ENCODE data around the gene TMPO.
"Not testable (repeated sequence)": the region's sequence is repeated elsewhere in the genome, so short reads cannot be mapped to it uniquely, and the experiment has no call there.

The TMPO gene

DNA sequence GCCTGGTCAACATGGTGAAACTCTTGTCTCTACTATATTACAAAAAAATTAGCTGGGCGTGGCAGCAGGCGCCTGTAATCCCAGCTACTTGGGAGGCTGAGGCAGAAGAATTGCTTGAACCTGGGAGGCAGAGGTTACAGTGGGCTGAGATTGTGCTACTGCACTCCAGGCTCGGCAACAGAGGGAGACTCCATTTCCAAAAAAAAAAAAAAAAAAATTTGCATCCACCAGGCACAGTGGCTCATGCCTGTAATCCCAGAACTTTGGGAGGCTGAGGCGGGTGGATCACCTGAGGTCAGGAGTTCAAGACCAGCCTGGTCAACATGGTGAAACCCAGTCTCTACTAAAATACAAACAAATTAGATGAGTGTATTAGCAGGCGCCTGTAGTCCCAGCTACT lies 3.6 kb upstream of the TMPO start:
- not testable (repeated sequence) for DNase-seq (ENCODE audit: low read depth)

DNA sequence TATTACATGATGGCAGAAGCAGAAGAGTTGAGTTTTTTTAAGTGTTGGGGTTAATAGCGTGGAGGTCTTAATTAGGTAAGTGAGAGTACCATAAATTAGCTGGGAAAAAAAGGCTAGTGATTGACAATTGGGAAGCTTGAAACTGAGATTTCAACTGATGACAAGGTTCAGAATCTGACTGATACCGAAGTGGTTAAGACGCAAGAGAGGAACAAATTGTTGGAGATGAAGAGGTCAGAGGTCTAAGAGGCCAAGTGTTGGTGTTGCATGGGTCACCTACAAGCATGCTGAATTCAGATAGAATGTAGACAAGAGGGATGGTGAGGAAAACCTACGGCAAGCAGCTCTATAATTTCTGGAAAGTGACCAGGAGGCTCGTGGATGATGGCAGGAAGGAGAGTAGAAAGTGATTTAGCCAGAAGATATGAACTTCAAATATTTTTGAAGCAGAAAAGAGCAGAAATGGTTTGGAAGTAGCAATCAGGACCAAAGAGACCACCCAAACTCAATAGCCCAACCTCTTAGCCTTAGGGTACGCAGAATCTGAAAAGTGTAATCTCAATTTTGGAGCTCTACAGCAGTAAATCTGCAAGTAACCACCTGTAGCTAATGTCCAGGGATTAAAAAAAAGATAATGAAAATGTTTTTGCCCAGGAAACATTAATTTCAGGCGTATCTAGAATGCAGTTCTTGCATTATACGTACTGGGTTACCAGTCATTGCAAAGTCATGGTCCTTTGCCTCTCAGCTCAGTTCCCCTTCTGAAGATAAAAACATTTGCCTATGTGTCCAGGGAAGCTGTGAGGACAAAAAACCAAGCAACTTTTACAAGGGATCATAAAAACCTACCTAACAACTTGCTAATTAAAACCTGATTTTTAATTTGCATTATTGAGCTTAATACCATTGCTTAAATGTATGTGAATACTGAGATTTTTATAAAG lies 1.7 kb upstream of the TMPO start:
- DNase-seq (ENCODE audit: low read depth), result no peak

DNA sequence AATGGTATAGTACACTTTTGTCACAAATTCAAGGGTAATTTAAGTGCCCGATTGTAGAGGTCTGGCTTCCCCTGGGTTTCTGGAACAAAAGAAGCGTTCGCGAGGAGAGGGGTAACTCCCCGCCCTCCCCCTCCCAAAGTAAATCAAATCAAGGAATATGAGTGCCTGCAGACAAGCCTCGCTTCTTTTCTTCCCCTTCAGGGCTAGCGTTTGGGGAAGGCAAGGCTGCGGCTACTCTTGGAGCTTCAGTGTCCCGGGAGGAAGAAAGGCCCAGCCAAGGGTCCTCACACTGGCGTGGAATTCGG lies 456 bp upstream of the TMPO start:
- no peak for DNase-seq (ENCODE audit: low read depth)

DNA sequence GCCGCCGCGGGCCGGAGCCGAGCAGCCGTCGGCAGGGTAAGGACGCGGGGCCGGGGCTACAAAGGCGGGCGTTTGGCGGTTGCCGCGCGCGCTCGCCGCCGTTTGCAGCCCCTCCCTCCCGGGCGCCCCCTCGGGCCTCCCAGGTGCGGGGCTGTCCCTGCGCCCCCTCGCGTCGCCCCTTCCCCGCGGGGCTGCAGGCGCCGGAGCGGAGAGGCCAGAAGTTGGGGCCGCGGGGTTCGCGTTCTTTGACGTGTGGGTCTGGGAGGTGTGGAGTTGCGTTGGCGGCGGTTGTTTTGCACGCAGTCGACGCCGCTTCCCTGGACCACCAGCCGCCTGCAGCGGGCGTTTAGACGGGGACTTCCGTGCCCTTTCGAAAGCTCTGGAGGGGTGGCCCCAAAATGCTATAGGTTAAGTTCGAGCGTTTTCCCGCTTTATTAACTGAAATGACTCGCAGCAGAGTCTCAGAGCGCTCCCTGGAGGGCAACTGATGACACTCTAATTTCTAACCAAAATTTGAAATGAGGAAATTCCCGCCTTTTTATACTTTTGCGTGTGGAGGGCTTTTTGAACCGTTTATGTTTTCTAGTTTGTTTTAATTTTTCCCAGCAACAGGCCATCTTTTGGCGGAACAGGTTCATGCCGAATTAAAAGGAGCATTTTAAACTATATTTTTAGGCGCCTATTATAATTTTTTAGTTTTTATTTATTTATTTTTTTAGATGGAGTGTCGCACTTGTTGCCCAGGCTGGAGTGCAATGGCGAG lies 902 bp downstream of the TMPO start:
- DNase-seq (ENCODE audit: low read depth), result peak; percentile 77

DNA sequence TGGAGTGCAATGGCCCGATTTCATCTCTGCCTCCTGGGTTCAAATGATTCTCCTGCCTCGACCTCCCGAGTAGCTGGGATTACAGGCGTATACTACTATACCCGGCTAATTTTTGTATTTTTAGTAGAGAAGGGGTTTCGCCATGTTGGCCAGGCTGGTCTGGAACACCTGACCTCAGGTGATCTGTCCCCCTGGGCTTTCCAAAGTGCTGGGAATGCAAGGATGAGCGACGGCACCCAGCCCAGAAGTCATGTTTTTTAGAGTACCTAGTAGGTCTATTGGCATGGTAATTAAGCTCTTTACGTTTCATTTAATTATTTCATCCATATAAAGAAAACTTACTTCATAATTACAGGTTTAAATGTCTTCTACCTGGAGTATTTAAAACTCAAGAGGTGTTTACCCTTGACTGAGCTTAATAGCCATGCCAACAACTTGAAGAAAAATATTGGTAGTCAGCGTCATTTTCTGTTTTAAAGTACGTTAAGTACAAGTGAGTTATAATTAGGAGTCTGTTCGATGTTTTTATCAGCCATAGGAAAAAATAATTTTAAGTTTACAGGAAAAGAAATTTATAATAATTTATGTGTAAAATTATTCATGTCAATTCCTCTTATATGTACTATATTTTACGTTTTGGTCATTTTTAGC lies 4.0 kb downstream of the TMPO start:
- DNase-seq (ENCODE audit: low read depth), result no peak

DNA sequence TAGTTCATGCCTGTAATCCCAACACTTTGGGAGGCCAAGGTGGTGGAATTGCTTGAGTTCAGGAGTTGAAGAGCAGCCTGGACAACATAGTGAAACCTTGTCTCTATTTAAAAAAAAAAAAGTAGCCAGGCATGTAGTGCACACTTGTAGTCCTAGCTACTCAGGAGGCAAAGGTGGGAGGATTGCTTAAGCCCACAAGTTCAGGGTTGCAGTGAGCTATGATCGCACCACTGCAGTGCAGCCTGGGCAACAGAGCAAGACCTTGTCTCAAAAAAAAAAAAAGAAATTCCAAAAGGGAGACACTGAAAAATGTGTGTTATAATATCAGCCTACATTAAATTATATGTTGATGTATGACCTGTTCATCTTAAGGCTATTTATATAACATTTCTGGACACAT lies 14.7 kb downstream of the TMPO start:
- DNase-seq (ENCODE audit: low read depth), result no peak

DNA sequence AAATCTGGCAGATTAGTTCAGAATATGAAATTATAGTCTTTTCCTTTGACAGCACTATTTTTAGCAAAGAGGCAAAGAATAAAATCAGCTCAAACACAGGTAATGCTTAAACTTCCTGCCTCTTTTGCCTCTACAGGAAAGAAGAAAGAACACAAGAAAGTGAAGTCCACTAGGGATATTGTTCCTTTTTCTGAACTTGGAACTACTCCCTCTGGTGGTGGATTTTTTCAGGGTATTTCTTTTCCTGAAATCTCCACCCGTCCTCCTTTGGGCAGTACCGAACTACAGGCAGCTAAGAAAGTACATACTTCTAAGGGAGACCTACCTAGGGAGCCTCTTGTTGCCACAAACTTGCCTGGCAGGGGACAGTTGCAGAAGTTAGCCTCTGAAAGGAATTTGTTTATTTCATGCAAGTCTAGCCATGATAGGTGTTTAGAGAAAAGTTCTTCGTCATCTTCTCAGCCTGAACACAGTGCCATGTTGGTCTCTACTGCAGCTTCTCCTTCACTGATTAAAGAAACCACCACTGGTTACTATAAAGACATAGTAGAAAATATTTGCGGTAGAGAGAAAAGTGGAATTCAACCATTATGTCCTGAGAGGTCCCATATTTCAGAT lies 17.4 kb downstream of the TMPO start:
- no peak for DNase-seq (ENCODE audit: low read depth)

DNA sequence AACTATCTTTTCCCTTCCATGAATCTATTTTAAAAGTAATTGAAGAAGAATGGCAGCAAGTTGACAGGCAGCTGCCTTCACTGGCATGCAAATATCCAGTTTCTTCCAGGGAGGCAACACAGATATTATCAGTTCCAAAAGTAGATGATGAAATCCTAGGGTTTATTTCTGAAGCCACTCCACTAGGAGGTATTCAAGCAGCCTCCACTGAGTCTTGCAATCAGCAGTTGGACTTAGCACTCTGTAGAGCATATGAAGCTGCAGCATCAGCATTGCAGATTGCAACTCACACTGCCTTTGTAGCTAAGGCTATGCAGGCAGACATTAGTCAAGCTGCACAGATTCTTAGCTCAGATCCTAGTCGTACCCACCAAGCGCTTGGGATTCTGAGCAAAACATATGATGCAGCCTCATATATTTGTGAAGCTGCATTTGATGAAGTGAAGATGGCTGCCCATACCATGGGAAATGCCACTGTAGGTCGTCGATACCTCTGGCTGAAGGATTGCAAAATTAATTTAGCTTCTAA lies 18.4 kb downstream of the TMPO start:
- DNase-seq (ENCODE audit: low read depth), result no peak

DNA sequence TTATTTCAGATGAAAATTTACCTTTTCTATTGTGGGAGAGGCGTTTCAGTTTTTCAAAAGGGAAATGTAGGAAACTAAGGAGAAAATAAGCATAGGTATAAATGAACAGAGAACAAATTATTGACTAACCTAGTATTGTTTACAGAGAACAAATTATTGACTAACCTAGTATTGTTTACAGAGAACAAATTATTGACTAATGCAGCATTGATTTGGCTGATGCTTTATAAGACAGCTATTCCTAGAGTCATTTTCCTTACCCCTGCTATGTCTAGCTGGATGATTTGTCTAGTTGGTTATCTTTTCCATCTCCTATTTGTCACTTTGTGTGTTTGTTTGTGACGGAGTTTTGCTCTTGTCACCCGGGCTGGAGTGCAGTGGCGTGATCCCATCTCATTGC lies 22.6 kb downstream of the TMPO start:
- DNase-seq (ENCODE audit: low read depth), result no peak

DNA sequence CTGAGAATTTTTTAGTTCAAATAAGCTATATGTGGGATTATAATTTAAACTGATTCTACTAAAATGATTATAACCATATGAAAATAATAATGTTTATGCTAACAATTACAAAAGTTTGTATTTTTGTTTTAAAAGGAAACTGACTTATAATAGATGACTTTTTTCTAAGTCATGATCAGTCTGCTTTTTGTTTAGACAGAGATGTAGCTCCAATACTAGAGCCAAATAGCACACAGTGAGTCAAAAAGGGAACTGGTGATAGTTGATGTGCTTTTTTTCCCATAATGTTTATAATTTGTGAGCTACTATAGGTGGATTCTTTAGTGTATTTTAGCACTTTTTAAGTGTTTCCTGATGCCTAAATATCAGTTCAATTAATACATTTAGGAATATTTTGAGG lies 28.3 kb downstream of the TMPO start:
- DNase-seq (ENCODE audit: low read depth), result no peak

DNA sequence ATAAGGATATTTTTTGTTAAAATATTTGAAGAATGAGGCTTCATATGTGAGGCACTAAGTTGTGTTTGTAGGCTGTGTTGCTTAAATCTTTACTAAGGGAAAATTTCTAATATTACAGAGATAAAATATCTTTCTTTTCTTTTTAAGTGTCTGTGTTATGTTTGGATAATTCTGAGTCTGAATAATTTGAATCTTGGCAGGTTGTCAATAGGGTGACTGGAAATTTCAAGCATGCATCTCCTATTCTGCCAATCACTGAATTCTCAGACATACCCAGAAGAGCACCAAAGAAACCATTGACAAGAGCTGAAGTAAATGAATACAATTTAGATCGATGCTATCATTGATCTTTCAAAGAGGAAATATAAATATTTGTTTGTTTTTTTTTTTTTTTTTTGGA lies 29.4 kb downstream of the TMPO start:
- DNase-seq (ENCODE audit: low read depth), result no peak

DNA sequence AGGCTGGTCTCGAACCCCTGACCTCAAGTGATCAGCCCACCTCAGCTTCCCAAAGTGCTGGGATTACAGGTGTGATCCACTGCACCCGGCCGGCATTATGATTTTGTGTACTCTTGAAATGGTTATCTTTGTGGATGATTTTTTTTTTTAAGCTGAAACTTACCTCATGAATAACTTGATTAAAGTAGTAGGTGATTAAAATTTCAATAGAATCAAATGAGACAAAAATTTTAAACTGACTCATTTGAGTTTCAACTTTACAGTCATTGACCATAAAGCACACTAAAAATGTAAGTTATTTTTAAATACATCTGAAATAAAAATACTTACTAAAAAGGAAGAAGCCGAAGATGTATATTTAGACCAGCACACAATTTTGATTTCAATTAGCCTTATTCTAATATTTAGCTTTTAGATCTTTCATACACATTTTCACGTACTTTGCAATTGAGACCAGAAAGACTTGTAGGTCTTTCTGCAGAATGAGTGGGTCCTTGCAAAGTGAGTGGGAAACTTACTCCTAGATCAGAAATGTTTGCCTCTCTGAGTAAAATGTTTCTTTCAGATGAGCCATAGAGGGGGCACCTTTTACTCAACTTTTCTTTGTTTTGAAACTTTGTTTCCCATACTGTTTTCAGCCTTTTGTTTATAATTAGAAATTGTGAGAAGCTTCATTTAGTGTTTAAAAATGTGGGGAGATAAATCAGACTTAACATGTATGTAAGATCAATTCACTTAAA lies 34.2 kb downstream of the TMPO start:
- DNase-seq (ENCODE audit: low read depth), result no peak

DNA sequence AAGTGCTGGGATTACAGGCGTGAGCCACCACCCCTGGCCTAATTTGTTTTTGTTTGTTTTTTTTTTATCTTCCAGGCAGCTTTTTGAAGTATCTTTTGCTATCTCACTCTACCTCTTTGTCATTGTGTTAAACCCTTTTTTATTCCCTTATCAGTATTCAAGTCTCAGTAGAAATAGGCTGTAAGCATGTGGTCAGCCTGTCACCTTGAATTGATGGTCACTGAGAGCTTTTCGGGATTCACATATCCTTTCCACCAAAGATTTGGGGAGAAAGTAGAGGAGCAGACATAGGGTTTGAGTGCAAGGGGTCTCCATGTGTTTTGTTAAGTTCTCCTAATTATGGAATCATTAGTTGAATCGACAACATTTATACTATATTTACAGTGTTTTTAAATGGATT lies 36.4 kb downstream of the TMPO start:
- DNase-seq (ENCODE audit: low read depth), result no peak

DNA sequence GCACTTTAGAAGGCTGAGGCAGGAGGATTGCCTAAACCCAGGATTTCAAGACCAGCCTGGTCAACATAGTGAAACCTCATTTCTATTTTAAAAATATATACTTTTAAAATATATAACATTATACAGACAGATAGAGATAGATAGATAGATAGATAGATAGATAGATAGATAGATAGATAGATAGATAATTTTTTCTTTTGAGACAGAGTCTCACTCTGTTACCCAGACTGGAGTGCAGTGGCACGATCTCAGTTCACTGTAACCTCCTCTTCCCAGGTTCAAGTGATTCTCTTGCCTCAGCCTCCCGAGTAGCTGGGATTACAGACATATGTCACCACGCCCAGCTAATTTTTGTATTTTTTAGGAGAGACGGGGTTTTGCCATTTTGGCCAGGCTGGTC lies 42.7 kb downstream of the TMPO start:
- not testable (repeated sequence) for DNase-seq (ENCODE audit: low read depth)

DNA sequence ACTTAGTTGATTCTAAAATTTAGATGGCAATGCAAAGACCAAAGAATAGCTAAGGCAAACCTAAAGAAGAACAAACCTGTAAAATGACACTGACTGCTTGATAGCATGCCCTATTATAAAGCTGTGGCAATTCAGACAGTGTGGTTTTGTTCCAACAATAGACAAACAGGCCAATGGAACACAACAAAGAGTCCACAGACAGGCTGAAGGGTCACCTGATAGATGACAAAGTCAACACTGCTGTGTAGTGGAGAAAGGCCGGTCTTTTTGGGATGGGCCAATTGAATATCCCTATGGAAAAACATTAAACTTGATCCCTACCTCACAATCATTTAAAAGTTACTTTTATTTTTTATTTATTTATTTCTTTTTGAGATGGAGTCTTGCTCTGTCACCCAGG lies 44.3 kb downstream of the TMPO start:
- no peak for DNase-seq (ENCODE audit: low read depth)

DNA sequence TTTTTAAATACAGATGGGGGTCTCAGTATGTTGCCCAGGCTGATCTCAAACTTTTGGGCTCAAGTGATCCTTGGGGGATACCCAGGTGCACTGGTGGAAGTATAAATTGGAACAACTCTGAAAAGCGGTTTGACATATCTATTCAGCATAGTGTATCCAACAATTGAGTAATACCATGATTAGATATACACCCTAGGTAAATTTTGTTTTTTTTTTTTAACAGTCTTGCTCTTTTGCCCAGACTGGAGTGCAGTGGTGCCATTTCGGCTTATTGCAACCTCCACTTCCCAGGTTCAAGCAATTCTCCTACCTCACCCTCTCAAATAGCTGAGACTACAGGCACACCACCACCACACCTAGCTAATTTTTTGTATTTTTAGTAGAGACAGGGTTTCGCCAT lies 46.5 kb downstream of the TMPO start:
- DNase-seq (ENCODE audit: low read depth), result no peak

DNA sequence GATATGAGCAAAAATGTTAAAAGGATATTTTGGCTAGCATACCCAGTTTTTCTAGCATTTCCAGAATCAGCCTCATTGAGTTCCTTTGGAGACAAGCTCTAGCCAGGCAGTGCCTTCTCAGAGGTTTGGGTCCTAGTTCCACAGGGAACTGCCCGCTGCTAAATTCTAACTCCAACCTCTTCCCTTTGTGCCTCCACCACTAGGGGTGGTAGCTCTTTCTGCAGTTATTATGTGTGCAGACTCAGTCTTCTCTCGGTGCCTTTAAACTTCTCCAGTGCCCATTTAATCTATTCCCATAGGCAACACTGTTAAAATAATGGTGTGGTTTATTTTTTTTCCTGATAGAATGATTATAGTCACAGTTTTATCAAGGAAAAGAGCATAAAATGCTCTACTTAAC lies 56.6 kb downstream of the TMPO start:
- no peak for DNase-seq (ENCODE audit: low read depth)

DNA sequence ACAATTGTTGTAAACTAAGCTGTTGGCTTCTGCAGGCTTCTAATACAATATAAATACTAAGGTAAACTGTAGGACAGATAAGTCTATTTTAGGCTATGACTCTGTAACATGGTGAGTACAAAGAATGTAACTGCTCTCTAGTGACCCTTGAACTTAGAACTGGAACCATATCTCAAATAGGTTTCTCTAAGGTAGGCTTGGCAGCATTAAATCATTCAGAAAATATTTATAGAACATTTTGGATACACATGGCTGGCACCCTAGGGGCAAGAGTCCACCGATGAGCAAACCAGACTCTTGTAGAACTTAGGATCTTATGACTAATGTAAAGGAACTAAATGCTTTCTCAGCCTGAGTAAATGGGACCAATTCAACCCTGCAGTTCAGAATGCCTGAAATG lies 58.7 kb downstream of the TMPO start:
- DNase-seq (ENCODE audit: low read depth), result no peak

DNA sequence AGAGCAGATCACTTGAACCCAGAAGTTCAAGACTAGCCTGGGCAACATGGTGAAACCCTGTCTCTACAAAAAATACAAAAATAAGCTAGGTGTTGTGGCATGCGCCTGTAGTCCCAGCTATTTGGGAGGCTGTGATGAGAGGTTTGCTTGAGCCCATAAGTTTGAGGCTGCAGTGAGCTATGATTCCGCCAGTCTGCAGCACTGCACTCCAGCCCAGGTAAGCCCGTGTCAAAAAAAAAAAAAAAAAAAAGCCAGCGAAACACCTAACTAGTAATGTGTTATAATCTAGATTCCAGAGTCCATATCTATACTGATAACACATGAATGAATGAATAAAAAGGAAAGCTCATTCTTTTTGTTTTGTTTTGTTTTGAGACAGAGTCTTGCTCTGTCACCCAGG lies 59.6 kb downstream of the TMPO start:
- DNase-seq (ENCODE audit: low read depth), result no peak

DNA sequence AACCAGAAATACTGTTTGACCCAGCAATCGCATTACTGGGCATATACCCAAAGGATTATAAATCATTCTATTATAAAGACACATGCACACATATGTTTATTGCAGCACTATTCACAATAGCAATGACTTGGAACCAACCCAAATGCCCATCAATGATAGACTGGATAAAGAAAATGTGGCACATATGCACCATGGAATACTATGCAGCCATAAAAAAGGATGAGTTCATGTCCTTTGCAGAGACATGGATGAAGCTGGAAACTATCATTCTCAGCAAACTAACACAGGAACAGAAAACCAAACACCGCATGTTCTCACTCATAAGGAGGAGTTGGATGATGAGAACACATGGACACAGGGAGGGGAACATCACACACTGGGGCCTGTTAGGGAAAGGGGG lies 61.4 kb downstream of the TMPO start:
- not testable (repeated sequence) for DNase-seq (ENCODE audit: low read depth)

DNA sequence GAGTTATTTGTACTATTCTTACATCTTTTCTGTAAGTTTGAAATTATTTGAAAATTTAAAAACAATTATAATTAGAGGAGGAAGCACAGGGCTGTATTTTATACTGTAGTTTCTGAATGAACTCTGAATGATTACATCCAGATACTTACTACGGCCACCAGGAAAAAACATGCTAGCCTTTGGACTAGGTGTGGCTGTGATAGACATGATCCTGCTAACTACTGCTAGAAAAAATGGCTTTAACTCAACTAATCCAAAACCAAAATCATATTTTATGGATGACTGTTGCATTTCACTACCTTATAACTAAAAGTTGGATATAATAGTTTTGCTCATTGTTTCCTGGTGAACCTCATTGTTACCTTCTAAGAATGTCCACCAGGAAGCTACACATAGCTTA lies 63.0 kb downstream of the TMPO start:
- no peak for DNase-seq (ENCODE audit: low read depth)

DNA sequence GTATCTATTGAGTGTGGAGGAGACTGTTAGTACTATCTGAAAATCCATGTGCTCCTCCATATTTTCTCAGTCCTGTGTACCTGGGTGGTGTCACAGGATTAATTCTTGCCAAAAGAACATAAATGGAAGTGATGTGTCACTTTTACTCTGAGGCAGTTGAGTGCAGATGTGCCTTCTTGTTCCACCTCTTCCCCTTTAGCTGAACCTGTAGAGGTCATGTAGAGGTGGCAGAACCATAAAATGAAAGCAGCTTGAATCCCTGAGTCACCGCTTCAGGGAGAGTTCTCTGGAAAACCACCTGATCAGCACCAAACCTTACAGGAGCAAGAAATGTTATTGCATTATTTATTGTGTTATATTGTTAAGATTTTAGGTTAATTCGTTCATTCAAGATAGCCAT lies 63.4 kb downstream of the TMPO start:
- no peak for DNase-seq (ENCODE audit: low read depth)

All from T-helper 22 cell (primary cell).